DND-41 (cell line): ENCODE data around the gene RNU1-1.
"Not testable (repeated sequence)": the region's sequence is repeated elsewhere in the genome, so short reads cannot be mapped to it uniquely, and the experiment has no call there.

Source experiments
- ATAC-seq: fragments of 200-7000 bp; cut with Tn5 transposase; 3 replicates; pipeline ENCODE4 v1.9.1; 2021; ENCODE audit warnings: low read depth; ENCODE audit not compliant: insufficient read depth
- DNase-seq: peaks from one replicate; pipeline ENCODE4 v3.0.0-alpha.2; 2020
- H2AFZ ChIP-seq: 2 replicates; pipeline ENCODE4 v1.6.0; 2012; ENCODE audit warnings: low read depth, low read length
- H3K27ac ChIP-seq: 2 replicates; pipeline ENCODE4 v1.5.1; 2012; ENCODE audit warnings: low read length, inconsistent platforms
- H3K27me3 ChIP-seq: fragments of 200-600 bp; sonication (generic); 2 replicates; pipeline ENCODE4 v1.6.0; 2012; ENCODE audit warnings: low read length, mild to moderate bottlenecking, inconsistent platforms; ENCODE audit not compliant: insufficient read depth, poor library complexity
- H3K36me3 ChIP-seq: 2 replicates; pipeline ENCODE4 v1.5.1; 2012; ENCODE audit warnings: low read length, inconsistent platforms; ENCODE audit not compliant: insufficient read depth
- H3K4me1 ChIP-seq: 2 replicates; pipeline ENCODE4 v1.5.1; 2012; ENCODE audit warnings: mild to moderate bottlenecking, low read length; ENCODE audit not compliant: insufficient read depth
- H3K4me2 ChIP-seq: 2 replicates; pipeline ENCODE4 v1.6.0; 2012; ENCODE audit warnings: mild to moderate bottlenecking, moderate library complexity, low read length, inconsistent platforms; ENCODE audit not compliant: insufficient read depth
- H3K4me3 ChIP-seq, 2 experiments: fragments of 200-600 bp in 1 of 2; shearing (Covaris generic) in 1 of 2; 2 replicates each; pipeline ENCODE4 v1.5.1; 2012 to 2016; ENCODE audit warnings: inconsistent platforms in 2 of 2, low read length in 2 of 2, mild to moderate bottlenecking in 2 of 2, low read depth in 1 of 2, moderate library complexity in 1 of 2
- H3K79me2 ChIP-seq: 2 replicates; pipeline ENCODE4 v1.6.0; 2012; ENCODE audit warnings: low read length, inconsistent platforms; ENCODE audit not compliant: insufficient read depth
- H3K9ac ChIP-seq: 2 replicates; pipeline ENCODE4 v1.6.0; 2012; ENCODE audit warnings: low read depth, mild to moderate bottlenecking, inconsistent platforms, low read length, moderate library complexity
- H3K9me3 ChIP-seq: 2 replicates; pipeline ENCODE4 v1.5.1; 2012; ENCODE audit warnings: low read length, moderate library complexity, mild to moderate bottlenecking, inconsistent platforms; ENCODE audit not compliant: insufficient read depth, severe bottlenecking
- H4K20me1 ChIP-seq: 2 replicates; pipeline ENCODE4 v1.6.0; 2012; ENCODE audit warnings: low read length; ENCODE audit not compliant: insufficient read depth
- CTCF ChIP-seq: IDR thresholded peaks from 2 replicates; pipeline ENCODE4 v1.5.1; 2012; ENCODE audit warnings: borderline replicate concordance, low read length, moderate library complexity, mild to moderate bottlenecking; ENCODE audit not compliant: poor library complexity, severe bottlenecking; ENCODE audit errors: extremely low read depth
- EZH2 ChIP-seq: IDR thresholded peaks from 3 replicates; pipeline ENCODE4 v1.6.1; 2012; ENCODE audit warnings: borderline replicate concordance, low read depth, mild to moderate bottlenecking, moderate library complexity, low read length, inconsistent platforms; ENCODE audit not compliant: severe bottlenecking

The RNU1-1 gene

GRCh38 chr1:16474891-16475290 lies 39.2 kb downstream of the RNU1-1 start:
- peak; percentile 58; the same call in 2 of the 3 replicates for ATAC-seq
- not testable (repeated sequence) for H3K4me3 ChIP-seq, H2AFZ ChIP-seq, H3K27me3 ChIP-seq, H4K20me1 ChIP-seq, H3K79me2 ChIP-seq, H3K9me3 ChIP-seq, H3K27ac ChIP-seq, H3K4me1 ChIP-seq, H3K9ac ChIP-seq, H3K4me2 ChIP-seq, DNase-seq
- TF ChIP-seq CTCF: peak; percentile 34
- H3K36me3 ChIP-seq: peaks cover 38% of the 10 kb centered on the region

GRCh38 chr1:16474166-16474800 lies 39.8 kb downstream of the RNU1-1 start:
- Histone ChIP-seq H3K9me3 (no peaks in the 10 kb centered on the region), H3K4me2 (no peak overlapping the region), H3K27ac (no peak overlapping the region), H3K79me2 (no peaks in the 10 kb centered on the region), H3K4me1 (no peaks in the 10 kb centered on the region), H3K36me3 (peaks cover 38% of the 10 kb centered on the region), H3K4me3 (no peak overlapping the region), H3K27me3 (no peaks in the 10 kb centered on the region), H3K9ac (no peak overlapping the region), H2AFZ (no peak overlapping the region), H4K20me1 (no peaks in the 10 kb centered on the region)
- ATAC-seq (no peak), DNase-seq (no peak)
- TF ChIP-seq CTCF: no peak

- Histone ChIP-seq H3K4me1 (no peaks in the 10 kb centered on the region), H3K36me3 (peaks cover 10% of the 10 kb centered on the region), H3K27ac (no peak overlapping the region), H3K4me3 (no peak overlapping the region), H2AFZ (no peak overlapping the region), H3K9ac (no peak overlapping the region), H4K20me1 (no peaks in the 10 kb centered on the region), H3K27me3 (no peaks in the 10 kb centered on the region), H3K9me3 (no peaks in the 10 kb centered on the region), H3K79me2 (no peaks in the 10 kb centered on the region), H3K4me2 (no peak overlapping the region)
- ATAC-seq (no peak), DNase-seq (no peak)
- TF ChIP-seq CTCF (no peak), EZH2 (no peak)
These were observed 45.5 kb downstream of the RNU1-1 start for GRCh38 chr1:16468558-16468957.
